SJCRH30 (cell line): ENCODE results near the gene C3orf70. TPM values are rescaled to one million over a fixed set of nuclear protein-coding genes. Genes with fewer than 3 reads are reported as not detected.

Source experiments
- DNase-seq, 2 experiments: peaks; one replicate each; pipeline ENCODE4 v3.0.0-alpha.2; 2015 to 2020
- H3K27ac ChIP-seq: fragments of 250-450 bp; sonication (Bioruptor Pico); 2 replicates; pipeline ENCODE4 v1.5.1; 2020; ENCODE audit warnings: mild to moderate bottlenecking, moderate library complexity
- H3K27me3 ChIP-seq: fragments of 250-450 bp; sonication (Bioruptor Pico); 2 replicates; pipeline ENCODE4 v1.5.1; 2020; ENCODE audit warnings: mild to moderate bottlenecking, moderate library complexity
- H3K36me3 ChIP-seq: fragments of 250-450 bp; sonication (Bioruptor Pico); 2 replicates; pipeline ENCODE4 v1.5.1; 2020; ENCODE audit warnings: mild to moderate bottlenecking, moderate library complexity
- H3K4me1 ChIP-seq: fragments of 250-450 bp; sonication (Bioruptor Pico); 2 replicates; pipeline ENCODE4 v1.5.1; 2020; ENCODE audit warnings: mild to moderate bottlenecking, moderate library complexity
- H3K4me3 ChIP-seq: fragments of 250-450 bp; sonication (Bioruptor Pico); 2 replicates; pipeline ENCODE4 v1.5.1; 2020; ENCODE audit warnings: mild to moderate bottlenecking, moderate library complexity
- H3K9me3 ChIP-seq: fragments of 250-450 bp; sonication (Bioruptor Pico); replicated peaks from 2 replicates; pipeline ENCODE4 v1.5.1; 2020; ENCODE audit warnings: mild to moderate bottlenecking, moderate library complexity
- total RNA-seq: library from RNA; depleted of rRNA; stranded (reverse); fragments of >200 nt; shearing (Covaris generic); gene quantifications from 2 replicates; pipeline ENCODE4 v1.2.3, GENCODE V29; 2014

Gene C3orf70
- total RNA-seq, 1 experiment from 2014 or later = 11.7 TPM

GRCh38 chr3:185161761-185162160 lies 8.9 kb upstream of the C3orf70 start:
- H3K9me3 ChIP-seq = no peaks in the 10 kb centered on the region
- H3K27me3 ChIP-seq = no peaks in the 10 kb centered on the region
- H3K27ac ChIP-seq = no peak overlapping the region
- DNase-seq = no peak
- H3K36me3 ChIP-seq = no peaks in the 10 kb centered on the region
- H3K4me3 ChIP-seq = no peak overlapping the region
- peaks cover 8% of the 10 kb centered on the region for H3K4me1 ChIP-seq

GRCh38 chr3:185157347-185157746 lies 4.5 kb upstream of the C3orf70 start:
- Histone ChIP-seq H3K36me3 (no peaks in the 10 kb centered on the region), H3K27me3 (no peaks in the 10 kb centered on the region), H3K4me1 (0 out of 2 replicates have a peak, but pooled peaks cover 3% of the 10 kb centered on the region), H3K27ac (no peak overlapping the region), H3K4me3 (no peak overlapping the region), H3K9me3 (no peaks in the 10 kb centered on the region)
- no peak for DNase-seq

GRCh38 chr3:185155678-185156077 lies 2.8 kb upstream of the C3orf70 start:
- DNase-seq = no peak
- no peaks in the 10 kb centered on the region for H3K27me3 ChIP-seq
- no peaks in the 10 kb centered on the region for H3K36me3 ChIP-seq
- peaks cover 7% of the 10 kb centered on the region; the same call in 1 of the 2 replicates for H3K4me1 ChIP-seq
- no peak overlapping the region for H3K27ac ChIP-seq
- no peak overlapping the region for H3K4me3 ChIP-seq
- H3K9me3 ChIP-seq = no peaks in the 10 kb centered on the region

- H3K4me3 ChIP-seq = peak overlapping the region; percentile 88
- no peak overlapping the region for H3K27ac ChIP-seq
- no peaks in the 10 kb centered on the region for H3K36me3 ChIP-seq
- no peaks in the 10 kb centered on the region for H3K27me3 ChIP-seq
- H3K9me3 ChIP-seq = no peaks in the 10 kb centered on the region
- peaks cover 8% of the 10 kb centered on the region; the same call in 1 of the 2 replicates for H3K4me1 ChIP-seq
- peak; percentile 45 to 64 for DNase-seq
Observed at GRCh38 chr3:185153861-185154629, 1.2 kb upstream of the C3orf70 start.

- H3K27me3 ChIP-seq = no peaks in the 10 kb centered on the region
- H3K4me1 ChIP-seq = peaks cover 8% of the 10 kb centered on the region; the same call in 1 of the 2 replicates
- peak in 1 of 2 experiments; percentile 21 for DNase-seq
- peak overlapping the region; percentile 88 for H3K4me3 ChIP-seq
- peak overlapping the region; percentile 50; the same call in 1 of the 2 replicates for H3K27ac ChIP-seq
- no peaks in the 10 kb centered on the region for H3K36me3 ChIP-seq
- H3K9me3 ChIP-seq = no peaks in the 10 kb centered on the region
Observed at GRCh38 chr3:185153171-185153771, 411 bp upstream of the C3orf70 start.

GRCh38 chr3:185151964-185152409 lies 873 bp downstream of the C3orf70 start:
- Histone ChIP-seq H3K36me3 (no peaks in the 10 kb centered on the region), H3K27me3 (no peaks in the 10 kb centered on the region), H3K27ac (peak overlapping the region; percentile 75), H3K4me1 (peaks cover 8% of the 10 kb centered on the region; the same call in 1 of the 2 replicates), H3K9me3 (no peaks in the 10 kb centered on the region), H3K4me3 (peak overlapping the region; percentile 88)
- no peak for DNase-seq

GRCh38 chr3:185151101-185151963 lies 1.5 kb downstream of the C3orf70 start:
- Histone ChIP-seq H3K27me3 (no peaks in the 10 kb centered on the region), H3K27ac (peak overlapping the region; percentile 75), H3K36me3 (no peaks in the 10 kb centered on the region), H3K9me3 (no peaks in the 10 kb centered on the region), H3K4me3 (peak overlapping the region; percentile 88), H3K4me1 (peaks cover 8% of the 10 kb centered on the region; the same call in 1 of the 2 replicates)
- DNase-seq = no peak

GRCh38 chr3:185150561-185150960 lies 2.3 kb downstream of the C3orf70 start:
- Histone ChIP-seq H3K27me3 (no peaks in the 10 kb centered on the region), H3K36me3 (no peaks in the 10 kb centered on the region), H3K4me3 (no peak overlapping the region), H3K4me1 (peaks cover 8% of the 10 kb centered on the region; the same call in 1 of the 2 replicates), H3K27ac (no peak overlapping the region), H3K9me3 (no peaks in the 10 kb centered on the region)
- DNase-seq = no peak

- DNase-seq = no peak
- Histone ChIP-seq H3K27ac (no peak overlapping the region), H3K9me3 (no peaks in the 10 kb centered on the region), H3K4me1 (peaks cover 8% of the 10 kb centered on the region; the same call in 1 of the 2 replicates), H3K27me3 (no peaks in the 10 kb centered on the region), H3K4me3 (no peak overlapping the region), H3K36me3 (no peaks in the 10 kb centered on the region)
Observed at GRCh38 chr3:185149591-185149990, 3.3 kb downstream of the C3orf70 start.

GRCh38 chr3:185145511-185145910 lies 7.3 kb downstream of the C3orf70 start:
- no peaks in the 10 kb centered on the region for H3K27me3 ChIP-seq
- DNase-seq = no peak
- no peak overlapping the region for H3K4me3 ChIP-seq
- H3K36me3 ChIP-seq = no peaks in the 10 kb centered on the region
- H3K4me1 ChIP-seq = no peaks in the 10 kb centered on the region
- no peaks in the 10 kb centered on the region for H3K9me3 ChIP-seq
- H3K27ac ChIP-seq = no peak overlapping the region

- H3K27me3 ChIP-seq = no peaks in the 10 kb centered on the region
Observed at GRCh38 chr3:185144784-185145183, 8.1 kb downstream of the C3orf70 start.

GRCh38 chr3:185137821-185138220 lies 15.0 kb downstream of the C3orf70 start:
- Histone ChIP-seq H3K4me3 (no peak overlapping the region), H3K36me3 (no peaks in the 10 kb centered on the region), H3K27ac (no peak overlapping the region), H3K27me3 (no peaks in the 10 kb centered on the region), H3K9me3 (no peaks in the 10 kb centered on the region), H3K4me1 (no peaks in the 10 kb centered on the region)
- no peak for DNase-seq

More at GRCh38 chr3:185144784-185145183, 8.1 kb downstream of the C3orf70 start:
- no peaks in the 10 kb centered on the region for H3K9me3 ChIP-seq
- DNase-seq = no peak
- no peak overlapping the region for H3K27ac ChIP-seq
- H3K36me3 ChIP-seq = no peaks in the 10 kb centered on the region
- H3K4me3 ChIP-seq = no peak overlapping the region
- H3K4me1 ChIP-seq = no peaks in the 10 kb centered on the region

GRCh38 chr3:185134509-185134908 lies 18.4 kb downstream of the C3orf70 start:
- H3K27ac ChIP-seq = no peak overlapping the region
- H3K27me3 ChIP-seq = no peaks in the 10 kb centered on the region
- no peaks in the 10 kb centered on the region; the same call in 1 of the 2 replicates for H3K4me1 ChIP-seq
- H3K9me3 ChIP-seq = no peaks in the 10 kb centered on the region
- H3K36me3 ChIP-seq = no peaks in the 10 kb centered on the region
- DNase-seq = no peak
- H3K4me3 ChIP-seq = no peak overlapping the region

GRCh38 chr3:185131602-185132256 lies 21.1 kb downstream of the C3orf70 start:
- Histone ChIP-seq H3K4me1 (no peaks in the 10 kb centered on the region; the same call in 1 of the 2 replicates), H3K9me3 (no peaks in the 10 kb centered on the region)

More at GRCh38 chr3:185131602-185132256, 21.1 kb downstream of the C3orf70 start:
- no peak overlapping the region for H3K27ac ChIP-seq
- H3K36me3 ChIP-seq = no peaks in the 10 kb centered on the region
- no peak for DNase-seq
- no peaks in the 10 kb centered on the region for H3K27me3 ChIP-seq
- H3K4me3 ChIP-seq = no peak overlapping the region
